WTC11 (cell line): ENCODE results near the gene ZIC2.

Experiments
- NR2C2 ChIP-seq: sonication (generic); formaldehyde crosslinking; IDR thresholded peaks from 2 replicates; pipeline ENCODE4 v1.8.0; 2022; ENCODE audit warnings: mild to moderate bottlenecking, missing genetic modification reagents
- SP1 ChIP-seq: sonication (generic); formaldehyde crosslinking; conservative IDR thresholded peaks from 2 replicates; pipeline ENCODE4 v1.8.1; 2022; ENCODE audit warnings: missing genetic modification reagents
- TEAD1 ChIP-seq: sonication (generic); formaldehyde crosslinking; IDR thresholded peaks from 2 replicates; pipeline ENCODE4 v1.8.0; 2022; ENCODE audit warnings: mild to moderate bottlenecking, missing genetic modification reagents
- TF ChIP-seq, protein P1 (sequence below): sonication (generic); formaldehyde crosslinking; IDR thresholded peaks from 2 replicates; pipeline ENCODE4 v1.8.0; 2022; ENCODE audit warnings: mild to moderate bottlenecking, missing genetic modification reagents
- TF ChIP-seq, protein P2 (sequence below): sonication (generic); formaldehyde crosslinking; IDR thresholded peaks from 2 replicates; pipeline ENCODE4 v1.8.1; 2023; ENCODE audit warnings: mild to moderate bottlenecking, missing genetic modification reagents, moderate library complexity
- TF ChIP-seq, protein P3 (sequence below): sonication (generic); formaldehyde crosslinking; conservative IDR thresholded peaks from 2 replicates; pipeline ENCODE4 v1.8.1; 2022; ENCODE audit warnings: mild to moderate bottlenecking, missing genetic modification reagents

- TF ChIP-seq, protein P1, sequence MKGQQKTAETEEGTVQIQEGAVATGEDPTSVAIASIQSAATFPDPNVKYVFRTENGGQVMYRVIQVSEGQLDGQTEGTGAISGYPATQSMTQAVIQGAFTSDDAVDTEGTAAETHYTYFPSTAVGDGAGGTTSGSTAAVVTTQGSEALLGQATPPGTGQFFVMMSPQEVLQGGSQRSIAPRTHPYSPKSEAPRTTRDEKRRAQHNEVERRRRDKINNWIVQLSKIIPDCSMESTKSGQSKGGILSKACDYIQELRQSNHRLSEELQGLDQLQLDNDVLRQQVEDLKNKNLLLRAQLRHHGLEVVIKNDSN (CRISPR knock-in tag): no peak
- no peak for TF ChIP-seq NR2C2
- TF ChIP-seq, protein P2, sequence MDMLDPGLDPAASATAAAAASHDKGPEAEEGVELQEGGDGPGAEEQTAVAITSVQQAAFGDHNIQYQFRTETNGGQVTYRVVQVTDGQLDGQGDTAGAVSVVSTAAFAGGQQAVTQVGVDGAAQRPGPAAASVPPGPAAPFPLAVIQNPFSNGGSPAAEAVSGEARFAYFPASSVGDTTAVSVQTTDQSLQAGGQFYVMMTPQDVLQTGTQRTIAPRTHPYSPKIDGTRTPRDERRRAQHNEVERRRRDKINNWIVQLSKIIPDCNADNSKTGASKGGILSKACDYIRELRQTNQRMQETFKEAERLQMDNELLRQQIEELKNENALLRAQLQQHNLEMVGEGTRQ (CRISPR knock-in tag): no peak
- no peak for TF ChIP-seq SP1 (CRISPR knock-in tag)
- TF ChIP-seq, protein P3, sequence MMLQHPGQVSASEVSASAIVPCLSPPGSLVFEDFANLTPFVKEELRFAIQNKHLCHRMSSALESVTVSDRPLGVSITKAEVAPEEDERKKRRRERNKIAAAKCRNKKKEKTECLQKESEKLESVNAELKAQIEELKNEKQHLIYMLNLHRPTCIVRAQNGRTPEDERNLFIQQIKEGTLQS (CRISPR knock-in tag): no peak
- TF ChIP-seq TEAD1: no peak
These were observed 15.3 kb upstream of the ZIC2 start for GRCh38 chr13:99966064-99966805.
